HCT116 (cell line): ENCODE results near the gene SP140L. TPM values are rescaled to one million over a fixed set of nuclear protein-coding genes. Genes with fewer than 3 reads are reported as not detected.

Experiments used
- ATAC-seq: fragments of 200-7000 bp; cut with Tn5 transposase; 2 replicates; pipeline ENCODE4 v1.9.1; 2020; ENCODE audit warnings: mild to moderate bottlenecking, moderate library complexity
- BruUV-seq: library from RNA; stranded (reverse); fragments of 400-500 nt; replicated peaks from 2 replicates; lab custom pipeline; 2021; lab: Mats Ljungman, UMichigan
- CTCF ChIA-PET: fragments of 300-600 bp; sonication (Branson Sonifier 250); formaldehyde crosslinking; loops from one replicate; lab custom pipeline; 2021; ENCODE audit warnings: antibody characterized with exemption; lab: Charles Lee
- POLR2A ChIA-PET: fragments of 300-600, 350-600 bp; sonication (Branson Sonifier 250); formaldehyde crosslinking; loops from one replicate; lab custom pipeline; 2021; ENCODE audit warnings: antibody characterized with exemption; lab: Charles Lee
- RAD21 ChIA-PET, 2 experiments: fragments of 300-600 bp; sonication (Branson Sonifier 250); formaldehyde crosslinking; loops; one replicate each; lab custom pipeline; 2023; ENCODE audit warnings: low total read pairs in 2 of 2; ENCODE audit not compliant: uncharacterized antibody in 2 of 2, unreplicated experiment in 2 of 2, low non-redundant PET in 1 of 2; lab: Charles Lee
- DNase-seq: peaks from one replicate; pipeline ENCODE4 v3.0.0-alpha.2; 2010; ENCODE audit warnings: low read depth, low spot score
- H2AFZ ChIP-seq: fragments of 200-600 bp; shearing (Covaris generic), sonication (generic); 2 replicates; pipeline ENCODE4 v1.6.1; 2017; ENCODE audit warnings: low read depth, mixed run types, mixed read lengths, antibody characterized with exemption, low read length; ENCODE audit not compliant: poor library complexity, severe bottlenecking
- H3K27ac ChIP-seq: 2 replicates; pipeline ENCODE4 v1.5.1; 2012; ENCODE audit warnings: low read depth, low read length
- H3K27me3 ChIP-seq: fragments of 200-600 bp; sonication (generic); 2 replicates; pipeline ENCODE4 v1.6.1; 2016; ENCODE audit warnings: mixed run types, low read length, mixed read lengths; ENCODE audit not compliant: insufficient read depth
- H3K36me3 ChIP-seq, 2 experiments: fragments of 200-500 bp in 1 of 2; fragments of 200-600 bp in 1 of 2; sonication (Bioruptor generic) in 1 of 2; sonication (generic) in 1 of 2; 2 replicates each; pipeline versions ENCODE4 v1.5.1 to v1.6.1; 2014 to 2016; ENCODE audit warnings: low read length in 2 of 2, inconsistent platforms in 1 of 2, mixed read lengths in 1 of 2, mixed run types in 1 of 2; ENCODE audit not compliant: insufficient read depth in 2 of 2, control insufficient read depth in 1 of 2
- H3K4me1 ChIP-seq, 2 experiments: fragments of 200-600 bp in 1 of 2; sonication (generic) in 1 of 2; 2 replicates each; pipeline versions ENCODE4 v1.5.1 to v1.6.1; 2012 to 2017; ENCODE audit warnings: low read length in 2 of 2, inconsistent platforms in 1 of 2, mild to moderate bottlenecking in 1 of 2, mixed read lengths in 1 of 2, mixed run types in 1 of 2, moderate library complexity in 1 of 2; ENCODE audit not compliant: insufficient read depth in 2 of 2, control insufficient read depth in 1 of 2
- H3K4me2 ChIP-seq: fragments of 200-600 bp; sonication (generic); 2 replicates; pipeline ENCODE4 v1.6.1; 2017; ENCODE audit warnings: mixed run types, low read length, mixed read lengths
- H3K4me3 ChIP-seq, 2 experiments: fragments of 200-600 bp in 1 of 2; sonication (generic) in 1 of 2; replicated peaks in 1 of 2; 2 replicates each; pipeline ENCODE4 v1.5.1; 2011 to 2016; ENCODE audit warnings: low read length in 2 of 2, control low read depth in 1 of 2, low read depth in 1 of 2, mild to moderate bottlenecking in 1 of 2, mixed read lengths in 1 of 2, mixed run types in 1 of 2
- H3K79me2 ChIP-seq: fragments of 200-600 bp; sonication (generic); 2 replicates; pipeline ENCODE4 v1.6.1; 2017; ENCODE audit warnings: mild to moderate bottlenecking, mixed run types, low read length, moderate library complexity, mixed read lengths; ENCODE audit not compliant: insufficient read depth
- H3K9ac ChIP-seq: fragments of 200-600 bp; sonication (generic); 2 replicates; pipeline ENCODE4 v1.6.1; 2016; ENCODE audit warnings: low read length, mixed read lengths
- H3K9me2 ChIP-seq: fragments of 200-600 bp; sonication (generic), shearing (Covaris generic); 2 replicates; pipeline ENCODE4 v1.6.1; 2017; ENCODE audit warnings: mixed run types, mild to moderate bottlenecking, moderate library complexity; ENCODE audit not compliant: insufficient read depth
- H3K9me3 ChIP-seq, 2 experiments: fragments of 200-500 bp in 1 of 2; fragments of 200-600 bp in 1 of 2; sonication (Bioruptor generic) in 1 of 2; sonication (generic) in 1 of 2; 2 replicates each; pipeline ENCODE4 v1.6.1; 2014 to 2017; ENCODE audit warnings: low read length in 2 of 2, mixed read lengths in 2 of 2, inconsistent platforms in 1 of 2, low read depth in 1 of 2, mild to moderate bottlenecking in 1 of 2, mixed run types in 1 of 2, moderate library complexity in 1 of 2; ENCODE audit not compliant: control insufficient read depth in 1 of 2, insufficient read depth in 1 of 2
- H4K20me1 ChIP-seq: fragments of 200-600 bp; sonication (generic), shearing (Covaris generic); 2 replicates; pipeline ENCODE4 v1.6.1; 2017; ENCODE audit warnings: mixed run types, mild to moderate bottlenecking, moderate library complexity; ENCODE audit not compliant: insufficient read depth
- CBX3 ChIP-seq: IDR thresholded peaks from 2 replicates; pipeline ENCODE4 v1.6.1; 2012; ENCODE audit warnings: low read depth
- CEBPB ChIP-seq: IDR thresholded peaks from 2 replicates; pipeline ENCODE4 v1.6.1; 2012; ENCODE audit warnings: low read depth
- CTCF ChIP-seq, 3 experiments: fragments of 200-600 bp in 1 of 3; sonication (generic) in 1 of 3; IDR thresholded peaks in 2 of 3; conservative IDR thresholded peaks in 1 of 3; 2 replicates each; pipeline ENCODE4 v1.5.1; 2012 to 2017; ENCODE audit warnings: low read depth in 2 of 3, low read length in 2 of 3, antibody characterized with exemption in 1 of 3, borderline replicate concordance in 1 of 3, control low read depth in 1 of 3, mild to moderate bottlenecking in 1 of 3, mixed read lengths in 1 of 3, mixed run types in 1 of 3, moderate library complexity in 1 of 3; ENCODE audit not compliant: insufficient read depth in 1 of 3
- ELF1 ChIP-seq: IDR thresholded peaks from 2 replicates; pipeline ENCODE4 v1.6.1; 2012; ENCODE audit warnings: low read depth, borderline replicate concordance
- FOSL1 ChIP-seq: IDR thresholded peaks from 2 replicates; pipeline ENCODE4 v1.6.1; 2012; ENCODE audit warnings: low read depth
- JUND ChIP-seq: IDR thresholded peaks from 2 replicates; pipeline ENCODE4 v1.6.1; 2012
- POLR2AphosphoS5 ChIP-seq: IDR thresholded peaks from 2 replicates; pipeline ENCODE4 v1.6.1; 2011; ENCODE audit warnings: mild to moderate bottlenecking, low read depth, low read length, moderate library complexity
- REST ChIP-seq: IDR thresholded peaks from 2 replicates; pipeline ENCODE4 v1.6.1; 2012; ENCODE audit warnings: low read depth
- SIN3A ChIP-seq: IDR thresholded peaks from 2 replicates; pipeline ENCODE4 v1.6.1; 2012; ENCODE audit warnings: low read depth
- SRF ChIP-seq: IDR thresholded peaks from 2 replicates; pipeline ENCODE4 v1.6.1; 2012; ENCODE audit warnings: low read depth
- YY1 ChIP-seq: IDR thresholded peaks from 2 replicates; pipeline ENCODE4 v1.6.1; 2011; ENCODE audit warnings: low read length, low read depth, moderate library complexity, mild to moderate bottlenecking; ENCODE audit not compliant: insufficient replicate concordance; ENCODE audit errors: extremely low read depth
- ZFX ChIP-seq: fragments of 450-650 bp; IDR thresholded peaks from 2 replicates; pipeline ENCODE4 v1.6.1; 2017
- intact Hi-C: fragments of 100-400 bp; cut with micrococcal nuclease; formaldehyde crosslinking; loops from 2 replicates; pipeline ENCODE4 v1.10.0; 2022
- total RNA-seq: library from RNA; stranded (reverse); gene quantifications from one replicate; pipeline ENCODE4 v1.2.1, GENCODE V29; 2021; ENCODE audit not compliant: unreplicated experiment
- TF ChIP-seq, protein P1 (sequence below): IDR thresholded peaks from 2 replicates; pipeline ENCODE4 v1.6.1; 2011; ENCODE audit warnings: mild to moderate bottlenecking, low read length, moderate library complexity; ENCODE audit not compliant: insufficient replicate concordance; ENCODE audit errors: extremely low read depth

SP140L gene
- total RNA-seq, 1 experiment from 2014 or later = 28.9 TPM

DNA sequence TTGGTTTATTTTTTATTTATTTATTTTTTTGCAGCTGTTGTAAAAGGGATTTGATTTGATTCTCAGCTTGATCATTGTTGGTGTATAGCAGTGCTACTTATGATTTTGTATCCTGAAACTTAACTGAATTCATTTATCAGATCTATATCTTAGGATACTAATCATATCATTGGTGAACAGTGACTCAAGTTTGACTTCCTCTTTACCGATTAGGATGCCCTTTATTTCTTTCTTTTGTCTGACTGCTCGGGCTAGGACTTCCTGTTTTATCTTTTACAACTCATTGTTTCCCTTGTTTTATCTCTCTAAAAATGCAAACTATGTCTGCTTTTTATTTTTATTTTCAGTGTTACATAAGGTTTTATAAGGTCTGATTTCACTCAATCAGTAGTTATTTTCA, 112.6 kb downstream of the SP140L start:
- H3K9me3 ChIP-seq = no peaks in the 10 kb centered on the region
- no TSS peak for BruUV-seq
- H3K36me3 ChIP-seq = no peaks in the 10 kb centered on the region; a peak in 1 of 4 replicates

More for the DNA sequence above, 112.6 kb downstream of the SP140L start:
- Histone ChIP-seq H3K4me3 (no peak overlapping the region), H3K4me2 (no peak overlapping the region), H3K9ac (no peak overlapping the region), H3K79me2 (peaks cover 7% of the 10 kb centered on the region; the same call in 1 of the 2 replicates), H3K27me3 (no peaks in the 10 kb centered on the region), H3K9me2 (no peaks in the 10 kb centered on the region), H3K4me1 (peaks cover 0 to 3% of the 10 kb centered on the region in 2 experiments; a peak in 1 of 4 replicates), H2AFZ (no peak overlapping the region), H3K27ac (no peak overlapping the region), H4K20me1 (no peaks in the 10 kb centered on the region)
- ATAC-seq (no peak), DNase-seq (no peak)
- ChIA-PET RAD21 (no interaction called here), CTCF (no interaction called here), POLR2A (no interaction called here)
- intact Hi-C loops = no loop called here
- TF ChIP-seq SRF = no peak
- TF ChIP-seq CBX3 = no peak
- TF ChIP-seq CTCF (IDR thresholded peaks at IDR 0.05 in 2 of 3, conservative IDR thresholded peaks at IDR 0.05 in 1 of 3; ENCODE audit: borderline replicate concordance in 1 of 3, insufficient read depth in 1 of 3, low read depth in 2 of 3, low read length in 2 of 3) = no peak
- TF ChIP-seq, protein P1, sequence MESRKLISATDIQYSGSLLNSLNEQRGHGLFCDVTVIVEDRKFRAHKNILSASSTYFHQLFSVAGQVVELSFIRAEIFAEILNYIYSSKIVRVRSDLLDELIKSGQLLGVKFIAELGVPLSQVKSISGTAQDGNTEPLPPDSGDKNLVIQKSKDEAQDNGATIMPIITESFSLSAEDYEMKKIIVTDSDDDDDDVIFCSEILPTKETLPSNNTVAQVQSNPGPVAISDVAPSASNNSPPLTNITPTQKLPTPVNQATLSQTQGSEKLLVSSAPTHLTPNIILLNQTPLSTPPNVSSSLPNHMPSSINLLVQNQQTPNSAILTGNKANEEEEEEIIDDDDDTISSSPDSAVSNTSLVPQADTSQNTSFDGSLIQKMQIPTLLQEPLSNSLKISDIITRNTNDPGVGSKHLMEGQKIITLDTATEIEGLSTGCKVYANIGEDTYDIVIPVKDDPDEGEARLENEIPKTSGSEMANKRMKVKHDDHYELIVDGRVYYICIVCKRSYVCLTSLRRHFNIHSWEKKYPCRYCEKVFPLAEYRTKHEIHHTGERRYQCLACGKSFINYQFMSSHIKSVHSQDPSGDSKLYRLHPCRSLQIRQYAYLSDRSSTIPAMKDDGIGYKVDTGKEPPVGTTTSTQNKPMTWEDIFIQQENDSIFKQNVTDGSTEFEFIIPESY = no peak
- no peak for TF ChIP-seq YY1
- TF ChIP-seq ELF1 = no peak
- TF ChIP-seq FOSL1 = no peak
- TF ChIP-seq POLR2AphosphoS5 = no peak
- TF ChIP-seq REST = no peak
- TF ChIP-seq SIN3A = no peak
- no peak for TF ChIP-seq JUND
- TF ChIP-seq ZFX = no peak
- TF ChIP-seq CEBPB = no peak
